CD4-positive, alpha-beta T cell treated with Interferon alpha-2 for 1 hour (primary cell): ENCODE data around the gene CDC14A.
"Not testable (repeated sequence)": the region's sequence is repeated elsewhere in the genome, so short reads cannot be mapped to it uniquely, and the experiment has no call there.

Experiments
- DNase-seq, 2 donors: peaks; one replicate each; pipeline ENCODE4 v3.0.0-alpha.2; 2020 to 2022

CDC14A gene, protein sequence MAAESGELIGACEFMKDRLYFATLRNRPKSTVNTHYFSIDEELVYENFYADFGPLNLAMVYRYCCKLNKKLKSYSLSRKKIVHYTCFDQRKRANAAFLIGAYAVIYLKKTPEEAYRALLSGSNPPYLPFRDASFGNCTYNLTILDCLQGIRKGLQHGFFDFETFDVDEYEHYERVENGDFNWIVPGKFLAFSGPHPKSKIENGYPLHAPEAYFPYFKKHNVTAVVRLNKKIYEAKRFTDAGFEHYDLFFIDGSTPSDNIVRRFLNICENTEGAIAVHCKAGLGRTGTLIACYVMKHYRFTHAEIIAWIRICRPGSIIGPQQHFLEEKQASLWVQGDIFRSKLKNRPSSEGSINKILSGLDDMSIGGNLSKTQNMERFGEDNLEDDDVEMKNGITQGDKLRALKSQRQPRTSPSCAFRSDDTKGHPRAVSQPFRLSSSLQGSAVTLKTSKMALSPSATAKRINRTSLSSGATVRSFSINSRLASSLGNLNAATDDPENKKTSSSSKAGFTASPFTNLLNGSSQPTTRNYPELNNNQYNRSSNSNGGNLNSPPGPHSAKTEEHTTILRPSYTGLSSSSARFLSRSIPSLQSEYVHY

GRCh38 chr1:100352267-100353070 lies at the start of gene CDC14A:
TSS of gene CDC14A (plus strand) at chr1:100352506. CDS start at chr1:100352955, 449 bp downstream.
- DNase-seq, result peak; percentile 88 to 90

- DNase-seq, result no peak
These were observed 49.6 kb upstream of the CDC14A start for GRCh38 chr1:100302739-100303138.

GRCh38 chr1:100304227-100304626 lies 48.1 kb upstream of the CDC14A start:
- no peak for DNase-seq

GRCh38 chr1:100304921-100305320 lies 47.4 kb upstream of the CDC14A start:
- no peak for DNase-seq

DNA sequence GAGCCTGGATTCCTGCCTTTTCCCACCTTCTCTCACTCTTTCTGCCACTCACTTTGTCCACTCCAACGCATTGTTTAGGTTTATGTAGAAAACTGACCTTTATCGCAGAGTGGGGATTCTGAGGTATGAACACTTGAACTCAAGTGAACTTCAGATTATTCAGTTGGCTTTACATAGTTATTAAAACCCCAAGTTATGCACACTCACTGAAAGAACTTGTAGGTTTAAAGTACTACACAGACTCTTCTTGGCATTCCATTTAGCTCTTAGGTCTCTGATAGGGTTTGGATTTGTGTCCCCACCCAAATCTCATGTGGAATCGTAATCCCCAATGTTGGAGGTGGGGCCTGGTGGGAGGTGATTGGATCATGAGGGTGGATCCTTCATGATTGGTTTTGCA lies 46.4 kb upstream of the CDC14A start:
- DNase-seq, result no peak

DNA sequence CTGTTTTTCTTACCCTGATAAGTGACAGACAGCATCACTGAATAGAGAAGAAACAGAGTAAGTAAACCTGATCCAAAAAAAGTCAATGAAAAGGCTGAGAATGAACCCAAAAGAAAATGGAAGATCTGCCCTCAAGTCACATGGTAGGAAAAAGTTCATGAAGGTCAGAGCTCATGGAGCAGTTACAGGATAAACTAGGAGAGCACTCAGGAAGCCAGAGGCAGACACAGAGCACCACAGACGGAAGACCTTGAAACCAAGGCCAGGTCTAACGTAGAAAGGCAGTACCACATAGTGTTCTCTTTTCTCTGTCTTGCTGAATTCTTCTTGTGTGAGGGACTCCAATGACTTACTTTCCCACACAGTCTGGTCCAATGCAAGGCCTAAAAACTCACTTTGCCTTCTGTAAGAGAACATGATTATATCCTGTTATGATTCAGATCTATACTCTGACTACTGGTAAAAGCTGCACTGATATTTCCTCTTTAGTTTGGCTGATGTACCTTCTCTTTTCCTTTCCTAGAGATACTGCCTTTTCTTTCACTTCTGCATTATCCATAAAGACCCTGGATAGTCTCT lies 45.5 kb upstream of the CDC14A start:
- DNase-seq, result no peak

GRCh38 chr1:100308777-100309176 lies 43.5 kb upstream of the CDC14A start:
- DNase-seq, result no peak

GRCh38 chr1:100309863-100310262 lies 42.4 kb upstream of the CDC14A start:
- DNase-seq, result no peak

- no peak for DNase-seq
These were observed 38.9 kb upstream of the CDC14A start for GRCh38 chr1:100313382-100313781.

DNA sequence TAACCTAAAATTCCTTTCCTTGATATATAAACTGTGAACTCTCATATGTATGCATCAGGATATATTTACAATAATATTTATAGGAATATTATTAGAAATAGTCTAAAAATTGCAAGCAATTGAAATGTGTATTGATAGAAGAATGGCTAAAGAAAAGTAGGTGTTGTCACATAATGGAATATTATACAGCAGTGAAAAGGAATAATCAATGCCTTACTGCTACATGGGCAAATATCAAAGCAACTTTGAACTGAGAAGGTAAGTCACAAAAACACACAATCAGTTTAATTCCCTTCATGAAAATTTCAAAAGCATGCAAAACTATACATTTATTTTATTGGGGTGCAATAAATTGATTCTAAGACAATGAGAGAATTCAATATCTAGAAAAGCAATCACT lies 35.7 kb upstream of the CDC14A start:
- DNase-seq, result no peak

DNA sequence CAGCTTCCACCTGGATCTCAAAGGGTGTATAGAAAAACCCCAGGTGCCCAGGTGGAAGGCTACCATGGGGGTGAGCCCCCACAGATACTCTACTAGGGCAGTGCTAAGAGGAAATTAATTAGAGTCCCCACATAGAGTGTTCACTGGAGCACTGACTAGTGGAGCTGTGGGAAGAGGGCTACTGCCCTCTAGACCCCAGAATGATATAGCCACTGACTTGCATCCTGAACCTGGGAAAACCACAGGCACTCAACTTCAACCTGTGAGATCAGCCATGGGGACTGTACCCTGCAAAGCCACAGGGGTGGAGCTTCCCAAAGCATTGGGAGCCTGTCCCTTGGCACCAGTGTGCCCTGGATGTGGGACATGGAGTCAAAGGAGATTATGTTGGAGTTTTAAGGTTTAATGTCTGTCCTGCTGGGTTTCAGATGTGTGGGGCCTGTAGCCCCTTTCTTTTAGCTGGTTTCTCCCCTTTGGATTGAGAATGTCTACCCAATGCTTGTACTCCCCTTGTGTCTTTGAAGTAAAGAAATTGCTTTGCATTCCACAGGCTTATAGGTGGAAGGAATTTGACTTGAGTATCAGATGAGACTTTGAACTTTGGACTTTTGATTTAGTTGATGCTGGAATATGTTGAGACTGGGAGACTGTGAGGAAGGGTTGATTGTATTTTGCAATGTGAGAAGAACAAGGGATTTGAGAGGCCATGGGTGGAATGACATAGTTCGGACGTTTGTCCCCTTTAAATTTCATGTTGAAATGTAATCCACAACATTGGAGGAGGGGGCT lies 31.8 kb upstream of the CDC14A start:
- no peak for DNase-seq

GRCh38 chr1:100321100-100321493 lies 31.2 kb upstream of the CDC14A start:
- DNase-seq, result no peak

- no peak for DNase-seq
These were observed 30.8 kb upstream of the CDC14A start for GRCh38 chr1:100321506-100321905.

DNA sequence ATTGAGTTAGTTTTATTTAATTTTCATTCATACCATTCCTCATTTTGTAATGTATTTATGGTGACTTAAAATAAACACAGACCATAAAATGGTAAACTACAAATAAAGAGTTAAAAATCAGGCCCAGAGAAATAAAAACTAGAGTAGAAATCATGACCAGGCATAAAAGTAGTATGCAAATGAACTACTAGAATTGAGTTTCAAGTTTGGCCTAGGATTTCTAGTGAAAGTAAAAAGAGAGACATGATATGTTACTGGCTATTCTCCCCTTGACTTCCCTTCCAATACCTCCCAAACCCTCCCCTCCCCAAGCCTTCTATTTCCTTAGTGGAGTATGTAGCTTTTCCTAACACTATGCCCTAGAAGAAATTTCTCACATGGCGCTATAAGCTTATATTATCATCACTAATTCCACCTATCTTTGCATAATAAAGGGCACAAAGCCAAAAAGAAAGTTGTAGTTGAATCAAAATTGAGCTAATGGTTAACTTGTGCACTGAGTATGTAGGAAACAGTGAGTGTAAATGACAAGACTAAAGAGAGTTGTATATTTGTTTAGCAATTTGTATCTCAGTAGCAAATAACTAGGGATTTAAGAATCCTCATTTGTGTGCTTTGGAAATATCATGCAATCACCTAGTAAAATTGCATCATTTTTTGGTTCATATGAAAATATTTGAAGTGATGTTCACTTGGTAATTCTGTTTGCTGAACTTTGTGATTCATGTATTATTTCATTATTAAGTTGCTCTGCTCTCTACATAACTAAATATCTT lies 29.7 kb upstream of the CDC14A start:
- DNase-seq, result no peak

DNA sequence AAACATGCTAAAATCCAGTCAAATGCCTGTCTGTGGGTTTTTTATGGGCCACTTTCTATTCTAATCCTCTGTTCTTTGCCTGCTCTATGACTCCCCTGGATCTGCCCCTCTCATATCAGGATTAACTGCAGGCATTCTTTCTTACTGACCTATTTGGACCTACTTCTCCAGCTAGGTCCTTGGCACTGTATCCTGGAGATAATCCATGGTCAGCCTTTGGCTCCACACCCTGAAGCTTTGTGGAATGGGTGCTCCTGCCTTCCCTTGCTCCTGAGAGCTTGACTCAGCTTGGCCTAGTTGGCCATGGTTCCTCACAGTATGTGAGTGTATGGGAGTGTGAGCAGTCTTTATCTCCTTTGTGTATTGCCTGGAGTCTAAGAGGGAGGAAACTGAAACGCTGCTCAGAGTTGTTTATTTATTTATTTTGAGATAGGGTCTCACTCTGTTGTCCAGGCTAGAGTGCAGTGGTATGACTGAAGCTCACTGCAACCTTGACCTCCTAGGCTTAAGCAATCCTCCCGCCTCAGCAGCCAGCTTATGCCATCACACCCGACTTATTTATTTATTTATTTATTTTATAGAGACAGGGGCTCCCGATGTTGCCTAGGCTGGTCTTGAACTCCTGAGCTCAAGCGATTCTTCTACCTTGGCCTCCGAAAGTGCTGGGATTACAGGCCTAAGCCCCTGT lies 28.7 kb upstream of the CDC14A start:
- no peak for DNase-seq

- DNase-seq, result no peak
These were observed 26.6 kb upstream of the CDC14A start for GRCh38 chr1:100325415-100326324.

DNA sequence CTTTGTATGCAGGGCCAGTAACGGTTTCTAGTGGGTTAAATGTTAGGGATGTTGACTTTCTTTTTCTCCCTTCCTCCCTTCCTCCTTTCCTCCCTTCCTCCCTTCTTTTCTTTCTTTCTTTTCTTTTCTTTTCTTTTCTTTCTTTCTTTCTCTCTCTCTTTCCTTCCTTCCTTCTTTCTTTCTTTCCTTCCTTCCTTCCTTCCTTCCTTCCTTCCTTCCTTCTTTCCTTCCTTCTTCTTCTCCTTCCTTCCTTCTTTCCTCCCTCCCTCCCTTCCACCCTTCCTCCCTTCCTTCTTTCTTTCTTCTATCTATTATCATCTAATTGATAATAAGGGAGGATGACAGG lies 26.0 kb upstream of the CDC14A start:
- not testable (repeated sequence) for DNase-seq

GRCh38 chr1:100328133-100328532 lies 24.2 kb upstream of the CDC14A start:
- DNase-seq, result no peak

- DNase-seq, result not testable (repeated sequence)
These were observed 21.2 kb upstream of the CDC14A start for GRCh38 chr1:100331146-100331545.

- DNase-seq, result no peak
These were observed 20.0 kb upstream of the CDC14A start for GRCh38 chr1:100332331-100332730.
